VCaP (cell line): ENCODE data around the gene ZFHX3.

ENCODE experiments used
- H3K27ac ChIP-seq: fragments of 450-650 bp; 2 replicates; pipeline ENCODE4 v1.5.1; 2017
- TF ChIP-seq, protein P1 (sequence below): fragments of 450-650 bp; conservative IDR thresholded peaks from 2 replicates; pipeline ENCODE4 v1.5.1; 2017; ENCODE audit warnings: mild to moderate bottlenecking, moderate library complexity

ZFHX3 gene

GRCh38 chr16:73026754-73027684 lies 20.9 kb downstream of the ZFHX3 start:
- H3K27ac ChIP-seq = no peak overlapping the region
- TF ChIP-seq, protein P1, sequence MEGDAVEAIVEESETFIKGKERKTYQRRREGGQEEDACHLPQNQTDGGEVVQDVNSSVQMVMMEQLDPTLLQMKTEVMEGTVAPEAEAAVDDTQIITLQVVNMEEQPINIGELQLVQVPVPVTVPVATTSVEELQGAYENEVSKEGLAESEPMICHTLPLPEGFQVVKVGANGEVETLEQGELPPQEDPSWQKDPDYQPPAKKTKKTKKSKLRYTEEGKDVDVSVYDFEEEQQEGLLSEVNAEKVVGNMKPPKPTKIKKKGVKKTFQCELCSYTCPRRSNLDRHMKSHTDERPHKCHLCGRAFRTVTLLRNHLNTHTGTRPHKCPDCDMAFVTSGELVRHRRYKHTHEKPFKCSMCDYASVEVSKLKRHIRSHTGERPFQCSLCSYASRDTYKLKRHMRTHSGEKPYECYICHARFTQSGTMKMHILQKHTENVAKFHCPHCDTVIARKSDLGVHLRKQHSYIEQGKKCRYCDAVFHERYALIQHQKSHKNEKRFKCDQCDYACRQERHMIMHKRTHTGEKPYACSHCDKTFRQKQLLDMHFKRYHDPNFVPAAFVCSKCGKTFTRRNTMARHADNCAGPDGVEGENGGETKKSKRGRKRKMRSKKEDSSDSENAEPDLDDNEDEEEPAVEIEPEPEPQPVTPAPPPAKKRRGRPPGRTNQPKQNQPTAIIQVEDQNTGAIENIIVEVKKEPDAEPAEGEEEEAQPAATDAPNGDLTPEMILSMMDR = no peak

DNA sequence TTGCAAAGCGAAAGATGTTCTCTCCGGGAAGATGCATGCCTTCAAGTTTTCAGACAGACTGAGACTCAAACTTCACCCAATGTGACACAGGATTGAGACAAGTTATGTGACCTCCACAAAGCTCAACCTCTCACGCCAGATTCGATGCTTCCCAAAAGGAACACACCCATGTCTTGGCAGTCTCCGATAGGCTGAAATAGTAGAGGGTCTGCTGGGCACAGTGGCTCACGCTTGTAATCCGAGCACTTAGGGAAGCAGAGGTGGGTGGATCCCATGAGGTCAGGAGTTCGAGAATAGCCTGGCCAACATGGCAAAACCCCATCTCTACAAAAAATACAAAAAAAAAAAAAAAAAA lies 22.1 kb downstream of the ZFHX3 start:
- TF ChIP-seq, protein P1 = no peak
- H3K27ac ChIP-seq = no peak overlapping the region

- H3K27ac ChIP-seq = no peak overlapping the region
- TF ChIP-seq, protein P1 = no peak
Measured at GRCh38 chr16:73025151-73025855, 22.6 kb downstream of the ZFHX3 start.

GRCh38 chr16:73024571-73025105 lies 23.3 kb downstream of the ZFHX3 start:
- no peak overlapping the region for H3K27ac ChIP-seq
- TF ChIP-seq, protein P1 = no peak

DNA sequence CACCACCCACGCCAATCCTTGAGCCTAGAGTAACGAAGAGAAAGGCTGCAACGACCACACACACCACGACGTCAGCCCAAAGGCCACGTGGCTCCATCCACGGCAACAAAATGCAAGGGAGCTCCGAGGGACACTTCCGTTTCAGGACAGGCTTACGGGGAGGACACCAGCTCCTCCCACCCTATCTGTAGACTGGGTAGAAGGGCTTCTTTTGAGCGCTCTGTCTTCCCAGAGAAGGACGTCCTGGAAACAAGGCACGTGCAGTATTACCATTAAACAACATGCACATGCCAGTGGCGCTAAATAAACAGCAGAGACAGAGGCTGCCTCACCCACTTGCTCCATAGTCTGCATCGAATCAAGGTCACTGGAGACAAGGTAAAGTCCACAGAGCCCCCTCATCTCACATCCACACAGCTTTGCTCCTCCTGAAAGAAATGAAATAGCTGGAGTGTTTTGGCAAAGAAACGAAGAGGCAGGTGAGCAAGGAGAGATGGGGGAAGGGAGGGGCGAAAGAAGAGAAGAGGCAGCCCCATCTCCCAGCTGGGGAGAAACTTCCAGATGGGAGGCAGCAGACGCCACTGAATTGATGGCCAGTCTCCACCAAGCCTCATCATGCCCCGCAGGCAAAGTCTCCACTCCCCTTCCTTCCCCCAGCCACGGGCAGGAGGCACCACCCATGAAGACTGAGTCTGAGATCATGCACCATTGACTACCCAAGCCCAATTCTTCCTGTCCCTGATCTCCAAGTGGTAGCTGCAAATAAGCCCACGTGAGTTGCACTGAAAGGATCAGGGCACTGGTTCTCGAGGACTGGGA lies 24.0 kb downstream of the ZFHX3 start:
- TF ChIP-seq, protein P1 = no peak
- H3K27ac ChIP-seq = no peak overlapping the region

- TF ChIP-seq, protein P1 = no peak
- no peak overlapping the region for H3K27ac ChIP-seq
Measured at GRCh38 chr16:73023320-73023719, 24.6 kb downstream of the ZFHX3 start.
